HL-60 (cell line): ENCODE data around the gene PYGB.

Source experiments
- CTCF ChIP-seq: IDR thresholded peaks from one replicate; pipeline ENCODE4 v1.5.1; 2011; ENCODE audit warnings: low read length, control low read depth, inconsistent platforms; ENCODE audit not compliant: insufficient read depth
- GABPA ChIP-seq: IDR thresholded peaks from 2 replicates; pipeline ENCODE4 v1.6.1; 2012; ENCODE audit warnings: low read depth
- POLR2AphosphoS5 ChIP-seq: IDR thresholded peaks from 2 replicates; pipeline ENCODE4 v1.6.1; 2012; ENCODE audit warnings: low read depth

GRCh38 chr20:25252686-25253421 is 5.0 kb downstream of the PYGB start:
- TF ChIP-seq CTCF: no peak
- no peak for TF ChIP-seq POLR2AphosphoS5
- TF ChIP-seq GABPA: no peak
